Chondrocyte (in vitro differentiated cells): ENCODE measurements around the gene CHRNA7. TPM values are rescaled to one million over a fixed set of nuclear protein-coding genes. Genes with fewer than 3 reads are reported as not detected.
A peak's percentile ranks its signal among the peaks of the same experiment; 100 is the strongest.

Experiments used
- DNase-seq: peaks from one replicate; pipeline ENCODE4 v3.0.0; 2021; ENCODE audit warnings: mixed read lengths, low spot score
- H3K27ac Mint-ChIP-seq: one replicate; pipeline ENCODE4 v1.8.0; 2021; ENCODE audit warnings: mild to moderate bottlenecking, moderate library complexity, mixed read lengths; ENCODE audit not compliant: unreplicated experiment
- H3K27me3 Mint-ChIP-seq: 2 replicates; pipeline ENCODE4 v1.8.0; 2021; ENCODE audit warnings: low read depth, mixed read lengths
- H3K36me3 Mint-ChIP-seq: 2 replicates; pipeline ENCODE4 v1.8.0; 2021; ENCODE audit warnings: low read depth, mixed read lengths
- H3K4me1 Mint-ChIP-seq: 2 replicates; pipeline ENCODE4 v1.8.0; 2021; ENCODE audit warnings: low read depth, mild to moderate bottlenecking, mixed read lengths
- H3K4me3 Mint-ChIP-seq: one replicate; pipeline ENCODE4 v1.8.0; 2021; ENCODE audit warnings: mild to moderate bottlenecking, moderate library complexity, mixed read lengths; ENCODE audit not compliant: unreplicated experiment
- H3K9me3 Mint-ChIP-seq: 2 replicates; pipeline ENCODE4 v1.8.0; 2021; ENCODE audit warnings: low read depth, mixed read lengths
- CTCF ChIP-seq: fragments of 200-600 bp; sonication (generic); IDR thresholded peaks from 2 replicates; pipeline ENCODE4 v1.5.0; 2021; ENCODE audit warnings: antibody characterized with exemption, mild to moderate bottlenecking, moderate library complexity
- long read RNA-seq: library from polyadenylated mRNA; stranded (forward); transcript quantifications from one replicate; pipeline ENCODE4 v2.0.0, GENCODE V29; 2021
- total RNA-seq: library from RNA; stranded (reverse); gene quantifications from 3 replicates; pipeline ENCODE4 v1.2.1, GENCODE V29; 2021

Gene CHRNA7
- total RNA-seq: 1.5 to 2.3 TPM (median 1.9 TPM) in 3 replicates
- long read RNA-seq: 0 reads

GRCh38 chr15:32029862-32030781 lies at the start of gene CHRNA7:
Gene CHRNA7 (plus strand): TSS chr15:32030515. CDS start chr15:32030595, 80 bp downstream.
- Mint-ChIP-seq H3K4me3 (peak within 1 kb of the TSS; percentile 76), H3K36me3 (no peaks in the 10 kb centered on the region), H3K27ac (no peak within 1 kb of the TSS), H3K4me1 (peaks cover 14% of the 10 kb centered on the region), H3K27me3 (peaks cover 53% of the 10 kb centered on the region), H3K9me3 (no peaks in the 10 kb centered on the region)
- no peak for DNase-seq
- peak; percentile 50 for TF ChIP-seq CTCF

- H3K36me3 Mint-ChIP-seq: no peaks in the 10 kb centered on the region
These were observed 44.7 kb upstream of the CHRNA7 start for GRCh38 chr15:31985607-31986006.

GRCh38 chr15:31993062-31993461 lies 37.3 kb upstream of the CHRNA7 start:
- no peak for TF ChIP-seq CTCF
- Mint-ChIP-seq H3K27me3 (peaks cover 26% of the 10 kb centered on the region), H3K4me3 (no peak overlapping the region), H3K36me3 (no peaks in the 10 kb centered on the region), H3K27ac (no peak overlapping the region), H3K9me3 (no peaks in the 10 kb centered on the region), H3K4me1 (no peaks in the 10 kb centered on the region)
- DNase-seq: no peak

More at GRCh38 chr15:31985607-31986006, 44.7 kb upstream of the CHRNA7 start:
- no peak for TF ChIP-seq CTCF
- no peak for DNase-seq
- no peaks in the 10 kb centered on the region for H3K4me1 Mint-ChIP-seq
- H3K27ac Mint-ChIP-seq: no peak overlapping the region
- H3K27me3 Mint-ChIP-seq: peaks cover 27% of the 10 kb centered on the region
- H3K9me3 Mint-ChIP-seq: no peaks in the 10 kb centered on the region
- no peak overlapping the region for H3K4me3 Mint-ChIP-seq

- no peak overlapping the region for H3K4me3 Mint-ChIP-seq
- DNase-seq: no peak
- H3K27me3 Mint-ChIP-seq: peaks cover 21% of the 10 kb centered on the region
These were observed 32.6 kb upstream of the CHRNA7 start for GRCh38 chr15:31997711-31998110.

More at GRCh38 chr15:31997711-31998110, 32.6 kb upstream of the CHRNA7 start:
- no peaks in the 10 kb centered on the region for H3K4me1 Mint-ChIP-seq
- no peaks in the 10 kb centered on the region for H3K36me3 Mint-ChIP-seq
- no peak overlapping the region for H3K27ac Mint-ChIP-seq
- TF ChIP-seq CTCF: no peak
- no peaks in the 10 kb centered on the region for H3K9me3 Mint-ChIP-seq
